HG02885 (cell line): Measurements from ENCODE around the gene SEC61A1.

Source experiments
- ATAC-seq: cut with Tn5 transposase; IDR thresholded peaks from one replicate; pipeline ENCODE4 v1.9.1; 2021; ENCODE audit warnings: mild to moderate bottlenecking; ENCODE audit not compliant: unreplicated experiment, poor library complexity

The SEC61A1 gene

GRCh38 chr3:128051837-128052594 is at the start of gene SEC61A1:
Gene SEC61A1 (plus strand): TSS chr3:128052437. CDS start chr3:128052553, 116 bp downstream.
- peak; percentile 94 for ATAC-seq

- no peak for ATAC-seq
Observed at GRCh38 chr3:128004661-128005060, 47.6 kb upstream of the SEC61A1 start.

- no peak for ATAC-seq
Observed at GRCh38 chr3:128006061-128007032, 45.9 kb upstream of the SEC61A1 start.

- ATAC-seq: no peak
Observed at GRCh38 chr3:128007033-128007424, 45.2 kb upstream of the SEC61A1 start.

- no peak for ATAC-seq
Observed at GRCh38 chr3:128009952-128010846, 42.0 kb upstream of the SEC61A1 start.

GRCh38 chr3:128011140-128011539 is 41.1 kb upstream of the SEC61A1 start:
- no peak for ATAC-seq

- ATAC-seq: no peak
Observed at GRCh38 chr3:128012050-128012449, 40.2 kb upstream of the SEC61A1 start.

- no peak for ATAC-seq
Observed at GRCh38 chr3:128014548-128014947, 37.7 kb upstream of the SEC61A1 start.

GRCh38 chr3:128016502-128016901 is 35.7 kb upstream of the SEC61A1 start:
- ATAC-seq: no peak

- no peak for ATAC-seq
Observed at GRCh38 chr3:128021768-128022372, 30.4 kb upstream of the SEC61A1 start.

- ATAC-seq: no peak
Observed at GRCh38 chr3:128033102-128033501, 19.1 kb upstream of the SEC61A1 start.

- no peak for ATAC-seq
Observed at GRCh38 chr3:128036119-128036518, 16.1 kb upstream of the SEC61A1 start.

- ATAC-seq: no peak
Observed at GRCh38 chr3:128040041-128040440, 12.2 kb upstream of the SEC61A1 start.

- no peak for ATAC-seq
Observed at GRCh38 chr3:128040660-128041059, 11.6 kb upstream of the SEC61A1 start.

GRCh38 chr3:128041344-128041743 is 10.9 kb upstream of the SEC61A1 start:
- ATAC-seq: no peak

GRCh38 chr3:128050597-128050996 is 1.6 kb upstream of the SEC61A1 start:
- no peak for ATAC-seq

- no peak for ATAC-seq
Observed at GRCh38 chr3:128051459-128051836, 789 bp upstream of the SEC61A1 start.

- no peak for ATAC-seq
Observed at GRCh38 chr3:128052595-128053351, 536 bp downstream of the SEC61A1 start.

- ATAC-seq: no peak
Observed at GRCh38 chr3:128053614-128054013, 1.4 kb downstream of the SEC61A1 start.
